GM13977 (cell line): ENCODE data around the gene ADGRL1.
"Not testable (repeated sequence)": the region's sequence is repeated elsewhere in the genome, so short reads cannot be mapped to it uniquely, and the experiment has no call there.

Experiments used
- DNase-seq: peaks from one replicate; pipeline ENCODE4 v3.0.0; 2012; ENCODE audit warnings: low spot score
- CTCF ChIP-seq: IDR thresholded peaks from 2 replicates; pipeline ENCODE4 v1.5.1; 2012; ENCODE audit warnings: mild to moderate bottlenecking, control low read depth; ENCODE audit not compliant: insufficient read depth; ENCODE audit errors: extremely low read depth, missing control alignments
- in situ Hi-C: fragments of 300-500 bp; cut with MboI; formaldehyde crosslinking; loops from one replicate; pipeline ENCODE4 v1.12.0; 2022; ENCODE audit warnings: low sequenced_read_pairs, low pct_unique_long_range_greater_than_20kb, mixed read lengths, inconsistent platforms; ENCODE audit not compliant: unreplicated experiment

Gene ADGRL1

GRCh38 chr19:14187561-14187960 is 18.4 kb downstream of the ADGRL1 start:
- TF ChIP-seq CTCF: no peak
- in situ Hi-C loops: no loop called here
- DNase-seq: no peak

DNA sequence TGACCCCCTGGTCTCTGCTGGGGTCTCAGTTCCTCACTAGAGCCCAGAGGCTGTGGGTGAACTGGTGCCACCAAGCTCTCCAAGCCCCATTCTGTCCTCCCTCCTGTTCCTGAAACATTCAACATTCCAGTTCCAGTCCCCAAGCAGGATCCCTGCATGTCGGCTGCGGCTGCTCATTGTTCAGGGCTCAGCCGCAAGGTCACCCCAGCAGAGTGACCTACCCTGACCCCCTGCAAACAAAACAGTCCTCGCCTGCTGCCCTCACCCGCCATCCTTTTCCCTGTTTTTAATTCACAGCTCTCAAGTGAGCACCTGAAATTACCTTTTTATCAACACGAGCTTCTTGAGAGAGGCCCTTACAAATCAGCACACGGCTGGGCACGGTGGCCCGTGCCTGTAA is 19.3 kb downstream of the ADGRL1 start:
- DNase-seq, in situ Hi-C loops: not testable (repeated sequence)

- DNase-seq, in situ Hi-C loops: not testable (repeated sequence)
Observed at GRCh38 chr19:14185691-14186090, 20.3 kb downstream of the ADGRL1 start.

DNA sequence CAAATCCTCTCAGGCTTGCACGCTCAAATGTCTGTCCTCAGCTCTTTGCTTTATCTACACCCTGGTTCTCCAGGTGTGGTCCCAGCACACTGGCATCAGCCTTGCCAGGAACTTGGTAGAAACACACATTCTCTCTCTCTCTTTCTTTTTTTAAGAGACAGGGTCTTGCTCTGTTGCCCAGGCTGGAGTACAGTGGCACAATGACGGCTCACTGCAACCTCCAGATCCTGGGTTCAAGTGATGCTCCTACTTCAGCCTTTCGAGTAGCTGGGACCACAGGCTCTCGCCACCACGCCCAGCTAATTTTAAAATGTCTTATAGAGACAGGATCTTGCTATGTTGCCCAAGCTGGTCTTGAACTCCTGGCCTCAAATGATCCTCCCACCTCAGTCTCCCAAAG is 20.8 kb downstream of the ADGRL1 start:
- in situ Hi-C loops: no loop called here
- no peak for TF ChIP-seq CTCF
- DNase-seq: no peak

- TF ChIP-seq CTCF: no peak
- in situ Hi-C loops: no loop called here
- DNase-seq: peak; percentile 23
Observed at GRCh38 chr19:14183741-14184350, 22.1 kb downstream of the ADGRL1 start.

GRCh38 chr19:14182476-14182875 is 23.5 kb downstream of the ADGRL1 start:
- in situ Hi-C loops: no loop called here
- no peak for TF ChIP-seq CTCF

GRCh38 chr19:14181906-14182305 is 24.1 kb downstream of the ADGRL1 start:
- in situ Hi-C loops: no loop called here
- no peak for DNase-seq
- no peak for TF ChIP-seq CTCF

More at GRCh38 chr19:14182476-14182875, 23.5 kb downstream of the ADGRL1 start:
- peak; percentile 12 for DNase-seq

GRCh38 chr19:14181199-14181598 is 24.8 kb downstream of the ADGRL1 start:
- in situ Hi-C loops: not testable (repeated sequence)
- DNase-seq: peak; percentile 12
